ENCODE results near the gene ATAD3A.

GRCh38 chr1:1477206-1477605, 34.8 kb upstream of the ATAD3A start:
- no peak for TF ChIP-seq POLR2A (IDR thresholded peaks at IDR 0.05; ENCODE audit: low read depth, low read length)
- TF ChIP-seq CTCF (conservative IDR thresholded peaks at IDR 0.05; ENCODE audit: low read depth, low read length) = no peak
- TF ChIP-seq RFX5 (IDR thresholded peaks at IDR 0.05; ENCODE audit: low read depth, low read length) = no peak
- TF ChIP-seq RCOR1 (IDR thresholded peaks at IDR 0.05; ENCODE audit: insufficient replicate concordance, low read length) = no peak
- no peak for TF ChIP-seq MAZ (IDR thresholded peaks at IDR 0.05; ENCODE audit: borderline replicate concordance, low read depth, low read length)
- no peak for TF ChIP-seq FOS (IDR thresholded peaks at IDR 0.05; ENCODE audit: low read depth, low read length)
- no peak for TF ChIP-seq RAD21 (IDR thresholded peaks at IDR 0.05; ENCODE audit: low read length)
- TF ChIP-seq USF2 (IDR thresholded peaks at IDR 0.05; ENCODE audit: low read depth, low read length) = no peak
- TF ChIP-seq BHLHE40 (IDR thresholded peaks at IDR 0.05; ENCODE audit: low read depth, low read length) = no peak
- TF ChIP-seq CHD1 (IDR thresholded peaks at IDR 0.05; ENCODE audit: low read depth, low read length) = no peak
- TF ChIP-seq MXI1 (IDR thresholded peaks at IDR 0.05; ENCODE audit: borderline replicate concordance, low read depth, low read length) = no peak
- no peak for TF ChIP-seq ELK1 (IDR thresholded peaks at IDR 0.05; ENCODE audit: borderline replicate concordance, low read depth, low read length)
- no peak for TF ChIP-seq SMC3 (IDR thresholded peaks at IDR 0.05; ENCODE audit: low read depth, low read length)
- no peak for TF ChIP-seq CEBPB (IDR thresholded peaks at IDR 0.05; ENCODE audit: low read depth, low read length)

Data from IMR-90 (cell line).